OCI-LY3 (cell line): ENCODE data around the gene PCGF1.
"Not testable (repeated sequence)": the region's sequence is repeated elsewhere in the genome, so short reads cannot be mapped to it uniquely, and the experiment has no call there.

Source experiments
- H2AFZ ChIP-seq: fragments of 200-600, 300-600 bp; shearing (Covaris generic); 2 replicates; pipeline ENCODE4 v1.6.0; 2014; ENCODE audit warnings: antibody characterized with exemption, low read depth, low read length
- H3K27ac ChIP-seq: fragments of 200-600, 300-600 bp; sonication (generic); 2 replicates; pipeline ENCODE4 v1.5.1; 2014; ENCODE audit warnings: mild to moderate bottlenecking, low read length, moderate library complexity, mixed read lengths
- H3K27me3 ChIP-seq: fragments of 200-600, 300-600 bp; sonication (generic); 2 replicates; pipeline ENCODE4 v1.6.1; 2014; ENCODE audit warnings: low read depth, low read length, mixed read lengths
- H3K36me3 ChIP-seq: fragments of 200-600, 300-600 bp; sonication (generic); replicated peaks from 2 replicates; pipeline ENCODE3; 2014; ENCODE audit warnings: low read depth, low read length, mixed read lengths
- H3K4me1 ChIP-seq: fragments of 300-600, 200-600 bp; sonication (generic); 2 replicates; pipeline ENCODE4 v1.6.1; 2014; ENCODE audit warnings: low read length, mixed read lengths
- H3K4me2 ChIP-seq: fragments of 200-600, 300-600 bp; sonication (generic); 2 replicates; pipeline ENCODE4 v1.6.1; 2014; ENCODE audit warnings: low read length, mixed read lengths
- H3K4me3 ChIP-seq: fragments of 300-600, 200-600 bp; sonication (generic); 2 replicates; pipeline ENCODE4 v1.5.1; 2014; ENCODE audit warnings: antibody characterized with exemption, mild to moderate bottlenecking, low read length, moderate library complexity
- H3K79me2 ChIP-seq: fragments of 300-600, 200-600 bp; shearing (Covaris generic); 2 replicates; pipeline ENCODE4 v1.6.1; 2014; ENCODE audit warnings: mild to moderate bottlenecking, low read length, mixed read lengths
- H3K9ac ChIP-seq: fragments of 300-600, 200-600 bp; shearing (Covaris generic); 2 replicates; pipeline ENCODE4 v1.6.0; 2014; ENCODE audit warnings: mild to moderate bottlenecking, low read length, moderate library complexity
- H3K9me3 ChIP-seq: fragments of 200-600, 300-600 bp; shearing (Covaris generic); 2 replicates; pipeline ENCODE4 v1.6.1; 2014; ENCODE audit warnings: low read length, mixed read lengths; ENCODE audit not compliant: insufficient read depth
- H4K20me1 ChIP-seq: fragments of 200-600, 300-600 bp; sonication (generic); 2 replicates; pipeline ENCODE4 v1.6.1; 2016; ENCODE audit warnings: low read length, mixed read lengths; ENCODE audit not compliant: insufficient read depth
- CTCF ChIP-seq: fragments of 200-600, 300-600 bp; sonication (generic); IDR thresholded peaks from 2 replicates; pipeline ENCODE4 v1.5.1; 2014; ENCODE audit warnings: antibody characterized with exemption, low read length, low read depth
- EZH2phosphoT487 ChIP-seq: fragments of 200-600 bp; shearing (Covaris generic); IDR thresholded peaks from 2 replicates; pipeline ENCODE4 v1.6.1; 2018; ENCODE audit warnings: antibody characterized with exemption, mixed run types, low read depth

Gene PCGF1

GRCh38 chr2:74486141-74486540, 21.4 kb downstream of the PCGF1 start:
- Histone ChIP-seq H3K9ac (no peak overlapping the region), H3K4me3 (no peak overlapping the region), H3K4me2 (no peak overlapping the region), H2AFZ (no peak overlapping the region), H3K79me2 (peaks cover 22% of the 10 kb centered on the region), H3K36me3 (peaks cover 7% of the 10 kb centered on the region), H4K20me1 (no peaks in the 10 kb centered on the region), H3K27ac (no peak overlapping the region), H3K4me1 (peaks cover 8% of the 10 kb centered on the region), H3K9me3 (no peaks in the 10 kb centered on the region), H3K27me3 (no peaks in the 10 kb centered on the region)
- TF ChIP-seq CTCF (no peak), EZH2phosphoT487 (no peak)

- not testable (repeated sequence) for H3K9me3 ChIP-seq, H3K27me3 ChIP-seq, H3K4me1 ChIP-seq, H3K36me3 ChIP-seq, H4K20me1 ChIP-seq
- Histone ChIP-seq H3K27ac (peak overlapping the region; percentile 79), H3K4me3 (peak overlapping the region; percentile 99), H2AFZ (0 out of 2 replicates have a peak overlapping the region, but pooled peaks have one; percentile 79), H3K9ac (peak overlapping the region; percentile 80), H3K79me2 (peaks cover 22% of the 10 kb centered on the region), H3K4me2 (peak overlapping the region; percentile 98)
These were observed 23.8 kb downstream of the PCGF1 start for GRCh38 chr2:74483675-74484164.

- Histone ChIP-seq H3K4me2 (peak within 1 kb of the TSS; percentile 98), H4K20me1 (no peaks in the 10 kb centered on the region), H3K9ac (peak within 1 kb of the TSS; percentile 80), H3K4me1 (peaks cover 8% of the 10 kb centered on the region), H2AFZ (peak within 1 kb of the TSS; percentile 87), H3K27me3 (no peaks in the 10 kb centered on the region), H3K27ac (peak within 1 kb of the TSS; percentile 79), H3K36me3 (peaks cover 3% of the 10 kb centered on the region), H3K79me2 (peaks cover 22% of the 10 kb centered on the region), H3K4me3 (peak within 1 kb of the TSS; percentile 99), H3K9me3 (no peaks in the 10 kb centered on the region)
- TF ChIP-seq EZH2phosphoT487: no peak
- peak; percentile 93 for TF ChIP-seq CTCF
These were observed 24.5 kb downstream of the PCGF1 start, which contains the start of the genes CCDC142 and TTC31 for GRCh38 chr2:74482801-74483674. Gene CCDC142 (minus strand): TSS chr2:74482998. CDS start chr2:74482837, 161 bp downstream. Gene TTC31 (plus strand): TSS chr2:74483081. CDS start chr2:74483096, 15 bp downstream.

GRCh38 chr2:74481961-74482800, 25.3 kb downstream of the PCGF1 start:
- Histone ChIP-seq H3K79me2 (peaks cover 22% of the 10 kb centered on the region), H3K9ac (peak overlapping the region; percentile 80), H3K27ac (peak overlapping the region; percentile 79), H3K27me3 (no peaks in the 10 kb centered on the region), H2AFZ (peak overlapping the region; percentile 80), H3K4me3 (peak overlapping the region; percentile 99), H3K4me1 (peaks cover 8% of the 10 kb centered on the region), H3K36me3 (peaks cover 7% of the 10 kb centered on the region), H4K20me1 (no peaks in the 10 kb centered on the region), H3K9me3 (no peaks in the 10 kb centered on the region), H3K4me2 (peak overlapping the region; percentile 92)
- TF ChIP-seq EZH2phosphoT487: no peak
- TF ChIP-seq CTCF: no peak
